Endothelial cell (in vitro differentiated cells): ENCODE measurements around the gene CLIC1. TPM values are rescaled to one million over a fixed set of nuclear protein-coding genes. Genes with fewer than 3 reads are reported as not detected.

ENCODE experiments used
- DNase-seq: peaks from one replicate; pipeline ENCODE4 v3.0.0; 2021; ENCODE audit warnings: low spot score
- H3K27ac Mint-ChIP-seq: one replicate; pipeline ENCODE4 v1.8.0; 2021; ENCODE audit warnings: mixed read lengths, inconsistent platforms; ENCODE audit not compliant: unreplicated experiment
- H3K27me3 Mint-ChIP-seq: one replicate; pipeline ENCODE4 v1.8.0; 2021; ENCODE audit warnings: mild to moderate bottlenecking, moderate library complexity, mixed read lengths, inconsistent platforms; ENCODE audit not compliant: unreplicated experiment
- H3K36me3 Mint-ChIP-seq: one replicate; pipeline ENCODE4 v1.8.0; 2021; ENCODE audit warnings: mild to moderate bottlenecking, low read depth, mixed read lengths, inconsistent platforms; ENCODE audit not compliant: unreplicated experiment
- H3K4me1 Mint-ChIP-seq: one replicate; pipeline ENCODE4 v1.8.0; 2021; ENCODE audit warnings: mild to moderate bottlenecking, mixed read lengths, inconsistent platforms; ENCODE audit not compliant: unreplicated experiment
- H3K4me3 Mint-ChIP-seq: one replicate; pipeline ENCODE4 v1.8.0; 2021; ENCODE audit warnings: mild to moderate bottlenecking, mixed read lengths, inconsistent platforms; ENCODE audit not compliant: unreplicated experiment
- H3K9me3 Mint-ChIP-seq: one replicate; pipeline ENCODE4 v1.8.0; 2021; ENCODE audit warnings: mixed read lengths, inconsistent platforms; ENCODE audit not compliant: unreplicated experiment
- CTCF ChIP-seq: fragments of 200-600 bp; sonication (generic); IDR thresholded peaks from one replicate; pipeline ENCODE4 v1.5.0; 2021; ENCODE audit warnings: antibody characterized with exemption; ENCODE audit not compliant: unreplicated experiment
- total RNA-seq: library from RNA; stranded (reverse); fragmentation: NEBNext Ultra II Directional; extraction: Animal tissue kit (Norgen Biotek cat#: 25700); gene quantifications from one replicate; pipeline ENCODE4 v1.2.1, GENCODE V29; 2021; ENCODE audit not compliant: unreplicated experiment

CLIC1 gene
- total RNA-seq, 1 donor from 2014 or later = 420 TPM

DNA sequence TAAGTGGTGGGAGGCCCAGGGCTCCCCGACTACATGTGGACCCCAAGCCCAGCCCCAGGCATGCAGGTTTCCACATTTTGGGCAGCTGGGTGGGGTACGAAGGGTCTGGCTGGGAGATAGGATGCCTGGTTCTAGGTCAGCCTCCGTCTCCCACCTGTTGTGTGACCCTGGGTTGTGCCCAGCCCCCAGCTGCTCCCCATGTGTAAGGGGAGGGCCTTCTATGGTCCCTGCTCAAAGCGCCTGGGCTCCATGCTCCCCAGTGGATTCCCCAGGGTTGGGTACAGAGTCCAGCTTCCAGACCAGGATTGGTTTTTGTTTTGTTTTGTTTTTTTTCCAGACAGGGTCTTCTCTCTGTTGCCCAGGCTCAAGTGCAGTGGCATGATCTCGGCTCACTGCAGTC lies 41.9 kb upstream of the CLIC1 start:
- Mint-ChIP-seq H3K4me1 (no peaks in the 10 kb centered on the region), H3K9me3 (no peaks in the 10 kb centered on the region), H3K27ac (no peak overlapping the region), H3K4me3 (no peak overlapping the region), H3K36me3 (peaks cover 5% of the 10 kb centered on the region), H3K27me3 (peaks cover 2% of the 10 kb centered on the region)
- no peak for DNase-seq
- no peak for TF ChIP-seq CTCF

DNA sequence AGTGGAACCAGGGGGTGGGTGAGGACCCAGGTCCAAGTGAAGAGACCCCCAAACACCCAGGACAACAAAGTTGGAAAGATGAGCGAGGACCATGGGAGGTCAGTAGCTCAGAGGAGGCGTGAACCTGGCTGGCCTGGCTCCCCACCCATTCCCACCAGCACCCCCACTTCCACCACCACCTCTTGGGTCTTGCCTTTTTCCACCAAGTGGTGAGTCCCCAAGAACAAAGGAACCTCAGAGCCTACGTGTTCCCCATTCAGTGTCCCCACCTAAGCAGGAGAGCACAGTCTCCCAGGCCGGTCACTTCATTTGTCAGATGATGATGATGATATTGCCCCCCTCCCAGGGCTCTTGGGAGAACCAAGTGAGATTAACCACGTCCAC lies 41.3 kb upstream of the CLIC1 start:
- TF ChIP-seq CTCF = no peak
- Mint-ChIP-seq H3K4me1 (no peaks in the 10 kb centered on the region), H3K4me3 (no peak overlapping the region), H3K36me3 (peaks cover 1% of the 10 kb centered on the region), H3K27me3 (peaks cover 2% of the 10 kb centered on the region), H3K9me3 (no peaks in the 10 kb centered on the region), H3K27ac (no peak overlapping the region)
- DNase-seq = no peak

GRCh38 chr6:31776989-31777666 lies 40.8 kb upstream of the CLIC1 start, which contains the start of gene VWA7:
VWA7 (minus strand) TSS chr6:31777328; CDS start chr6:31776779, 549 bp downstream.
- no peak within 1 kb of the TSS for H3K4me3 Mint-ChIP-seq
- H3K9me3 Mint-ChIP-seq = no peaks in the 10 kb centered on the region
- peaks cover 2% of the 10 kb centered on the region for H3K27me3 Mint-ChIP-seq
- no peaks in the 10 kb centered on the region for H3K36me3 Mint-ChIP-seq
- H3K4me1 Mint-ChIP-seq = no peaks in the 10 kb centered on the region
- H3K27ac Mint-ChIP-seq = no peak within 1 kb of the TSS
- no peak for DNase-seq
- no peak for TF ChIP-seq CTCF

GRCh38 chr6:31776485-31776988 lies 40.2 kb upstream of the CLIC1 start:
- no peak for DNase-seq
- H3K4me1 Mint-ChIP-seq = no peaks in the 10 kb centered on the region
- H3K27ac Mint-ChIP-seq = no peak overlapping the region
- TF ChIP-seq CTCF = no peak
- H3K9me3 Mint-ChIP-seq = no peaks in the 10 kb centered on the region
- H3K27me3 Mint-ChIP-seq = peaks cover 2% of the 10 kb centered on the region
- no peaks in the 10 kb centered on the region for H3K36me3 Mint-ChIP-seq
- H3K4me3 Mint-ChIP-seq = no peak overlapping the region
